Activated CD8-positive, alpha-beta memory T cell treated with anti-CD3 and anti-CD28 coated beads for 1 hour (primary cell): ENCODE data around the gene RFPL1.
"Not testable (repeated sequence)": the region's sequence is repeated elsewhere in the genome, so short reads cannot be mapped to it uniquely, and the experiment has no call there.

ENCODE experiments used
- DNase-seq, 2 donors: peaks; one replicate each; pipeline ENCODE4 v3.0.0-alpha.2; 2020; ENCODE audit warnings: low read depth in 1 of 2; ENCODE audit errors: extremely low read depth in 1 of 2

The RFPL1 gene

DNA sequence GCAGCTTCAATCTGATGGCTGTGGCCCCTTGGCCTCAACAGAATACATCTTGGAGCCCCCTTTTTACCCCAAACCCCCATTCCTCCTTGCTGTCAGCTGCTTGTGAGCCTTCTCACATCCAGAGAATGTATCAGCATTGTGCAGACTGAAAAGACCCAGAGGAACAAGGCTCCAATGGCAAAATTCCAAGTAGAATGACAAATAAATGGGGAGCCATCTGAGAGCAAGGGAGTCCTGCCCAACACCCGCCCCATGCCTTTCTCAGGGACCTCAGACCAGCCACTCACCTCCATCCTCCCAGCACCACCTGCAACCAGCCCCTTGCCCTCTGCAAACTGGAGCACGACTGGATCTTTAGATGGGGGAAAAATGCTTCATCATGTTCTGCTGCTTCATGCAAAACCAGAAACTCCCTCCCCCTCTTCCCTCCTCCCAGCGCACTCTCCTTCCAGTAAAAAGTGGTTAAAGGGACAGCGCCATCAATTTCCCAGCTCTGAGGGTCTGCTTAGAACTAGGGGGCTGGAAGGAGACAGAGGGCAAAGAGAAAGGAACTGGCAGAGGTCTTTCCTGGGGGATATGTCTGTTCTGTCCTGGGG is 39.4 kb downstream of the RFPL1 start:
- DNase-seq, result no peak

DNA sequence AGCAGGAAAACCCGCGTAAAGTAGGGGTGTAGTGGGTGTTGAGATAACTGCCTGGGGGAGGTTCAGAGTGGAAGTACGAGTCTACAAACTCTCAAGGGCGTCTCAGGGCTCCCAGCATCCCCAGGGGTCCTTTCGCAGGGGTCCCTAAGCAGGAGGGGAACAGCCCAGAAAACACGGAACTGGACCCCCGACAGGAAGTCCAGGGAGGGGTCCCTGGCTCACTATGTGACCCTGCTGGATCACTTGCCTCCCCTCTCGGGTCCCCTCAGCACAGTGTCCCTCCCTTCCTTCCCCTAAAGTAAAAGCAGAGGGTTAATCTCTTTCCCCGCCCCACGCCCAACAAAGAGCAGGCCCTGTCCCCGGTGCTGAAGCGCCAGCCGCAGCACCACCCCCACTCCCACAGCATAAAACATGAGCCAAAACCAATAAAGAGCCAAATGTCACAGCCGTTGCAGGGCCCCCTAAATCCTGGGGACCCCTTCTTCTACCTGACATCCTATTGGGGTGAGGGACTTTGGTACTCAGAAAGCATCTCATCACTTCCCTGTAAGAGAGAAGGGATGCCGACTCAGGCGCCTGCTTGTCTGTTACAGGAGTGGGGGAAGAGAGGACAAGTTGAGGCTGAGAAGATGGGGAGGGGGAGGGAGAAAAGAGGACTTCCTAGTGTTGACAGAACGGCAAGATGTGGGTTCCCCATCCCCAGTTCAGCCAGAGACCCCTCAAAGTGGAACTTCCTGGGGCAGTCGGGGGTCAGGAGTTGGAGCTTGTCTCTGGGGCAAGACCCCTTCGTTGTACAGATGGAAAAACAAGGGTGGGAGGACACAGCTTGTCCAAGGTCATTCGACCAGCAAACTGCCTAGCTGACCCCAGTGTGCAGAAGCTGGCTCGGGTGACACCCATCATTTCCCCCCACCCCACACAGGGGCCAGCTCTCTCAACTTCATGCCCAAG is 40.2 kb downstream of the RFPL1 start:
- no peak for DNase-seq

DNA sequence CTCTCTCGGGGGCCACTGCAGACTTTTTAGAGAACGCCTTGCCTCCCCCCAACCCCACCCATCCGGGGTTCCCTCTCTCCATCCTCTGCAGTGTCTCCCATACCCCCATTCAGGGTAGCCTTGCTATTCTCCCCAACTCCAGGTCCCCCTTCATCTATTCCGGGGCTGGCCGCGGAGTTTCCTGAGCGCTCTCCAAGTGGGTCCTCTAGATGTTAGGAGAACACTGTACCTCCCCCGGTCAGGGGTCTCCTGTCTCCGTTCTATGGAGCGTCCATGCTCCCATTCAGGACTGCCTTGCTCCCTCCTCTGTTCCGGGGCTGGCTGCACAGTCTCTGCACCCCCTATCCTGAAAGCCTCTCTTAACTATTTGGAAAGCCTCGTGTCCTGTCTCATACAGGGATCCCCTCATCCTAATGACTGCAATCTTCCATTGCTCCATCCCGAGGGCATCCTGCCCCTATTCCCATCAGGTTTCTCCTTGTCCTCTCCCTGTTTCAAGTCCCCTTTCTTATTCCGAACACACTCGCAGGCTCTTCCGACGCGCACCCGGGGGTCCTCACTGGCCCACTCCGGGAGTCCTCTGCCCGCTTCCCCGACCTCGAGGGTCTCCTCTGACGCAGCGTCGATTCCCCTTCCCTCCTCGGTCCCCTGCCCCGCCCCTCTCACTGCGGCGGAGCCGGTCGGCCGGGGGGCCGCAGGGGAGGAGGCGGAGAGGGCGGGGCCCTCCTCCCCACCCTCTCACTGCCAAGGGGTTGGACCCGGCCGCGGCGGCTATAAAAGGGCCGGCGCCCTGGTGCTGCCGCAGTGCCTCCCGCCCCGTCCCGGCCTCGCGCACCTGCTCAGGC is 41.3 kb downstream of the RFPL1 start, which contains the start of gene NEFH:
Gene NEFH, plus strand, starts transcription at position 802 of the 845 bp plus-strand sequence. CDS start 45 bp downstream, outside the sequence.
- no peak for DNase-seq

DNA sequence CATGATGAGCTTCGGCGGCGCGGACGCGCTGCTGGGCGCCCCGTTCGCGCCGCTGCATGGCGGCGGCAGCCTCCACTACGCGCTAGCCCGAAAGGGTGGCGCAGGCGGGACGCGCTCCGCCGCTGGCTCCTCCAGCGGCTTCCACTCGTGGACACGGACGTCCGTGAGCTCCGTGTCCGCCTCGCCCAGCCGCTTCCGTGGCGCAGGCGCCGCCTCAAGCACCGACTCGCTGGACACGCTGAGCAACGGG is 41.8 kb downstream of the RFPL1 start:
- no peak for DNase-seq

DNA sequence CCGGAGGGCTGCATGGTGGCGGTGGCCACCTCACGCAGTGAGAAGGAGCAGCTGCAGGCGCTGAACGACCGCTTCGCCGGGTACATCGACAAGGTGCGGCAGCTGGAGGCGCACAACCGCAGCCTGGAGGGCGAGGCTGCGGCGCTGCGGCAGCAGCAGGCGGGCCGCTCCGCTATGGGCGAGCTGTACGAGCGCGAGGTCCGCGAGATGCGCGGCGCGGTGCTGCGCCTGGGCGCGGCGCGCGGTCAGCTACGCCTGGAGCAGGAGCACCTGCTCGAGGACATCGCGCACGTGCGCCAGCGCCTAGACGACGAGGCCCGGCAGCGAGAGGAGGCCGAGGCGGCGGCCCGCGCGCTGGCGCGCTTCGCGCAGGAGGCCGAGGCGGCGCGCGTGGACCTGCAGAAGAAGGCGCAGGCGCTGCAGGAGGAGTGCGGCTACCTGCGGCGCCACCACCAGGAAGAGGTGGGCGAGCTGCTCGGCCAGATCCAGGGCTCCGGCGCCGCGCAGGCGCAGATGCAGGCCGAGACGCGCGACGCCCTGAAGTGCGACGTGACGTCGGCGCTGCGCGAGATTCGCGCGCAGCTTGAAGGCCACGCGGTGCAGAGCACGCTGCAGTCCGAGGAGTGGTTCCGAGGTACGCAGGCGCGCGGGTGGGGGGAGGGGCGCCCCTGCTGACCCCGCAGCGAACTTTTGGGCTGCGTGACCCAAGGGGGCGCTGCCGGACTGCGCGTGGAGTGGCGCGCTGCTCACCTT is 42.3 kb downstream of the RFPL1 start:
- no peak for DNase-seq

DNA sequence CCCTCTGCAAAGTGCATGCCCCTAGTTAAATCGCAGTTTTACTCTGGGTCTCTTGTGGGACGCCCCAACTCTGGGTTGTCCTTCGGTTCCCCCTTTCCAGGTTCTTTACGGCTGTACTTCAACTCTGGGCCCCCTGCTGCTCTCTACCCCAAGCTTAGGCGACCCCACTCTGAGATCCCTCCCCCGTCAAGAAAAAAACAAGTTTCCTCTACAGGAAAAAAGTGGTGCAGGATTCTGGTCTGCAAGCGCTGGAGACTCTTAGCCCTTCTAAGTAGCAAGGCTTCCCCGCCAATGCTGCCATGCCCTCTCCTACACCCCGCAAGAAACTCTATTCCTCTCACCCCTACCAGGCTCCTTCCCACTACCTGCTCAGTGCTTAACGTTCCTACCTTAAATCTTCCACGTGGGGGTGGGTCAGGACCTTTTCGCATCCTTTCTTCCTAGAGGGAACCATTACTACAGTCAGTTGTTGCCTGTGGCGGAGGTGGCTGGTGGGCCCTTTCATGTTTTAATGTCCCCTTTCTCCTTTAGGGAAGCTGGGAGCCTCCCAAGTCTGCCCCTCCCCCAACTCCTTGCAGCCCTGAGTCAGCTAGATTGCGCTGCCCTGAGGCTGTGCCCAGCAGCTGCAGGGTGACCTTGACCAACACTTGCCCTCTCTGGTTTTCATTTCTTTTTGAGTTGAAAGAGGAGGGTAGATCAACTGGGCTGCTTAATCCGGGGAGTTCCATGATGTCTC is 43.0 kb downstream of the RFPL1 start:
- no peak for DNase-seq

DNA sequence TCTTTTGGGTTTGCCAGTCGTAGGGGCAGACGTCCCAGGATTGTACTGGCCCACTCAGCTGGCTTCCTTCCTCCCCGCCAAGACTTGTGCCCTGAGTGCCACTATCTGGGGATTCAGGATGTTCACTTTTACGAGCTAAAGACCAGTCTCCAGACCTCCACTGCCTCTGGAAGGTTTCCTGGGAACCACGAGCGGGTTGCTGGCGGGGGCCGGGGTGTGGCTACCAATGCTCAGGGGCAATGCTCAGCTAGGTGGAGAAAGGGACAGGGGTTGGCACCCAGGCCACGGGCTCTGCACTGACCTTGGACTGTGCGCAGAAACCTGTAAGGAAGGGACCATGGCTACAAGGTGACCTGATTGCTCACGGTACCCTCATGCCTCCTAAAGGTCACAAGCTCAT is 43.9 kb downstream of the RFPL1 start:
- no peak for DNase-seq

DNA sequence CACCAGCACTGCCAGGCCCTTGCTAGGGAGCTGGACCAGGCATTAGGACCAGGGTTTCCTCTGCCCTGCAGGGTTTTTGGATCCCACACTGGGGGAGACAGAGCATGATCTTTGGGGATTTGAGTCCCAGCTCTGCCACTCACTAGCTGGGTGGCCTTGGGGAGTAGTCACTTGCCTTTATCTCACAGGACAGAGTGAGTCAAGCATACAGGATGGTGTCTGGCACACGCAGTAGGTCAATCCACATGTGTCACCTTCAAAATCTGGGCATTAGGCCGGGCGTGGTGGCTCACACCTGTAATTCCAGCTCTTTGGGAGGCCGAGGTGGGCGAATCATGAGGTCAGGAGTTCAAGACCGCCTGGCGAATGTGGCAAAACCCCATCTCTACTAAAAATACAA is 44.3 kb downstream of the RFPL1 start:
- DNase-seq, result no peak

DNA sequence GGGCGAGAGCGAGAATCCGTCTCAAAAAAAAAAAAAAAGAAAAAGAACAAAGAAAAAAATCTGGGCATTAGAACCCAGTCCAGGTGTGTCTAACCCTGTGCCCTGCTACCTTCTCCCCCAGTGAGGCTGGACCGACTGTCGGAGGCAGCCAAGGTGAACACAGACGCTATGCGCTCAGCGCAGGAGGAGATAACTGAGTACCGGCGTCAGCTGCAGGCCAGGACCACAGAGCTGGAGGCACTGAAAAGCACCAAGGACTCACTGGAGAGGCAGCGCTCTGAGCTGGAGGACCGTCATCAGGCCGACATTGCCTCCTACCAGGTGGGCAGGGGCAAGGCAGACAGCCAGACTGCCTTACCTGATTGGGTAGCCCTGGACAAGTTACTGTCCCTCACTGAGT is 44.9 kb downstream of the RFPL1 start:
- no peak for DNase-seq

DNA sequence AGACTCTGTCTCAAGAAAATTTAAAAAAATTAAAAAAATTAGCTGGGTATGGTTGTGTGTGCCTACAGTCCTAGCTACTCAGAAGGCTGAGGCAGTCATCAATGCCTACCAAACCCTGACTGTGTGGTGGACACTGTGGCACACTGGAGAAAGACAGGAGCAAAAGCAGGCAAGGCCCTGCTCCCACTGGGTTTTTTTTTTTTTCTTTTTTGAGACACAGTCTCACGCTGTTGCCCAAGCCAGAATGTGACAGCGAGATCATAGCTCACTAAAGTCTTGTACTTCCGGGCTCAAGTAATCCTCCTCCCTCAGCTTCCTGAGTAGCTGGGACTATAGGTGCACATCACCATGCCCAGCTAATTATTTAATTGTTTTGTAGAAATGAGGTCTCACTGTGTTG is 46.3 kb downstream of the RFPL1 start:
- DNase-seq, result no peak

DNA sequence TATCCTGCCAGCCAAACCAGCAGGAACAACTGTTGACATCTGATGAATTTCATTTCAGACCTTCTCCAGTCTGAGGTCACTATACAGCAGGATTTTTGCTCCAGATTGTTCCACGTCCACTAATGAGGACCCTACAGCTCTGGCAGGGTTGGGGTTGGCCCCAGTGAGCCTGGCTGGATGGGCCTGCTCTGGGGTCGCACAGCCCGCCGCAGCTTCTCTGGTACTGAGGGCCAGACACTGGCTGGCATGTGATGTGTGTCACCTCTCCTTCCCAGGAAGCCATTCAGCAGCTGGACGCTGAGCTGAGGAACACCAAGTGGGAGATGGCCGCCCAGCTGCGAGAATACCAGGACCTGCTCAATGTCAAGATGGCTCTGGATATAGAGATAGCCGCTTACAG is 47.1 kb downstream of the RFPL1 start:
- DNase-seq, result no peak

DNA sequence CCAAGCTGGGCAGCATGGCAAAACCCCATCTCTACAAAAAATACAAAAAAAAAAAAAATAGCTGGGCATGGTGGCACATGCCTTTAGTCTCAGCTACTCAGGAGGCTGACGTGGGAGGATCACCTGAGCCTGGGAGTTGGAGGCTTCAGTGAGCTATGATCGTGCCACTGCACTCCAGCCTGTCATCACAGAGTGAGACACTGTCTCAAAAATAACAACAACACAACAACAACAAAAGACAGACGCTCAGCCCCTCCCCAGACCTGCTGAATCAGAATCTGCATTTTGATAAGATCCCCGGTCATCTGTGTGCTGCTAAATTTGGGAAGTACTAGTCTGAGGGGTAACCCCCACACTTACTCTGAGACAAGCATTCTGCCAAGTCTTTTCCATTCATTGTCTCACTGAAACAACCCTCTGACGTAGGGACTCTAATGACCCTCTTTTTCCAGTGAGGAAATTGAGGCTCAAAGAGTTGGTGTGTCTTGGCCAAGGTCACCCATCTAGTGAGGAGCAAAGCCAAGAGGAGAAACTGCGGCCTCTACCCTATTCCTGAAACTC is 49.1 kb downstream of the RFPL1 start:
- DNase-seq, result no peak

DNA sequence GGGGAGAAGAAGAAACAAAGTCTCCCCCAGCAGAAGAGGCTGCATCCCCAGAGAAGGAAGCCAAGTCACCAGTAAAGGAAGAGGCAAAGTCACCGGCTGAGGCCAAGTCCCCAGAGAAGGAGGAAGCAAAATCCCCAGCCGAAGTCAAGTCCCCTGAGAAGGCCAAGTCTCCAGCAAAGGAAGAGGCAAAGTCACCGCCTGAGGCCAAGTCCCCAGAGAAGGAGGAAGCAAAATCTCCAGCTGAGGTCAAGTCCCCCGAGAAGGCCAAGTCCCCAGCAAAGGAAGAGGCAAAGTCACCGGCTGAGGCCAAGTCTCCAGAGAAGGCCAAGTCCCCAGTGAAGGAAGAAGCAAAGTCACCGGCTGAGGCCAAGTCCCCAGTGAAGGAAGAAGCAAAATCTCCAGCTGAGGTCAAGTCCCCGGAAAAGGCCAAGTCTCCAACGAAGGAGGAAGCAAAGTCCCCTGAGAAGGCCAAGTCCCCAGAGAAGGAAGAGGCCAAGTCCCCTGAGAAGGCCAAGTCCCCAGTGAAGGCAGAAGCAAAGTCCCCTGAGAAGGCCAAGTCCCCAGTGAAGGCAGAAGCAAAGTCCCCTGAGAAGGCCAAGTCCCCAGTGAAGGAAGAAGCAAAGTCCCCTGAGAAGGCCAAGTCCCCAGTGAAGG is 50.9 kb downstream of the RFPL1 start:
- not testable (repeated sequence) for DNase-seq

DNA sequence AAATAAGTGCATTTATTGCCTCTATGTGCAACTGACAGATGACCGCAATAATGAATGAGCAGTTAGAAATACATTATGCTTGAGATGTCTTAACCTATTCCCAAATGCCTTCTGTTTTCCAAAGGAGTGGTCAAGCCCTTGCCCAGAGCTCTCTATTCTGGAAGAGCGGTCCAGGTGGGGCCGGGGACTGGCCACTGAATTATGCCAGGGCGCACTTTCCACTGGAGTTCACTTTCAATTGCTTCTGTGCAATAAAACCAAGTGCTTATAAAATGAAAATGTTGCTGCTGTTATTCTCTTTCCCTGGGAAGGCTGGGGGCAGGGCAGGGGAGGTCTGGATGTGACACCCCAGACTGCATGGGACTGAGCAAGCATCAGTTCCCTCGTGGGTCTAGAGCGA is 52.6 kb downstream of the RFPL1 start:
- DNase-seq, result no peak
